T-helper 1 cell treated with Interleukin-12 subunit alpha and Interleukin-12 subunit beta and Interleukin-4 antibody, amounts not matched to agents 30 μg/mL and 1 μg/mL, for 36 hours (primary cell): Measurements from ENCODE around the gene CNTFR.

Experiments
- H3K27ac Mint-ChIP-seq: one replicate; pipeline ENCODE4 v1.8.0; 2021; ENCODE audit warnings: mild to moderate bottlenecking, mixed read lengths
- H3K27me3 Mint-ChIP-seq: one replicate; pipeline ENCODE4 v1.8.0; 2021; ENCODE audit warnings: low read depth, mixed read lengths
- H3K36me3 Mint-ChIP-seq: one replicate; pipeline ENCODE4 v1.8.0; 2021; ENCODE audit warnings: low read depth, mixed read lengths
- H3K4me1 Mint-ChIP-seq: one replicate; pipeline ENCODE4 v1.8.0; 2021; ENCODE audit warnings: low read depth, mixed read lengths
- H3K4me3 Mint-ChIP-seq: one replicate; pipeline ENCODE4 v1.8.0; 2021; ENCODE audit warnings: mild to moderate bottlenecking, moderate library complexity, mixed read lengths
- H3K9me3 Mint-ChIP-seq: one replicate; pipeline ENCODE4 v1.8.0; 2021; ENCODE audit warnings: mixed read lengths

CNTFR gene

GRCh38 chr9:34514401-34514800 lies 75.1 kb downstream of the CNTFR start:
- Mint-ChIP-seq H3K36me3 (no peaks in the 10 kb centered on the region), H3K27me3 (peaks cover 11% of the 10 kb centered on the region), H3K27ac (no peak overlapping the region), H3K4me1 (no peaks in the 10 kb centered on the region), H3K4me3 (no peak overlapping the region), H3K9me3 (no peaks in the 10 kb centered on the region)

GRCh38 chr9:34513567-34514214 lies 75.8 kb downstream of the CNTFR start:
- H3K4me1 Mint-ChIP-seq: no peaks in the 10 kb centered on the region
- peaks cover 7% of the 10 kb centered on the region for H3K27me3 Mint-ChIP-seq
- H3K36me3 Mint-ChIP-seq: no peaks in the 10 kb centered on the region
- no peak overlapping the region for H3K4me3 Mint-ChIP-seq
- H3K27ac Mint-ChIP-seq: no peak overlapping the region
- H3K9me3 Mint-ChIP-seq: no peaks in the 10 kb centered on the region

- H3K4me3 Mint-ChIP-seq: no peak overlapping the region
- H3K27me3 Mint-ChIP-seq: peaks cover 7% of the 10 kb centered on the region
- no peaks in the 10 kb centered on the region for H3K9me3 Mint-ChIP-seq
- H3K4me1 Mint-ChIP-seq: no peaks in the 10 kb centered on the region
- H3K27ac Mint-ChIP-seq: no peak overlapping the region
- no peaks in the 10 kb centered on the region for H3K36me3 Mint-ChIP-seq
Measured at GRCh38 chr9:34512131-34513078, 77.1 kb downstream of the CNTFR start.

GRCh38 chr9:34510497-34511468 lies 78.7 kb downstream of the CNTFR start:
- Mint-ChIP-seq H3K4me1 (no peaks in the 10 kb centered on the region), H3K4me3 (no peak overlapping the region), H3K27me3 (peaks cover 2% of the 10 kb centered on the region), H3K27ac (no peak overlapping the region), H3K36me3 (no peaks in the 10 kb centered on the region), H3K9me3 (no peaks in the 10 kb centered on the region)

GRCh38 chr9:34508951-34509350 lies 80.6 kb downstream of the CNTFR start:
- H3K4me1 Mint-ChIP-seq: no peaks in the 10 kb centered on the region
- H3K4me3 Mint-ChIP-seq: no peak overlapping the region
- H3K27ac Mint-ChIP-seq: no peak overlapping the region
- H3K27me3 Mint-ChIP-seq: no peaks in the 10 kb centered on the region
- H3K36me3 Mint-ChIP-seq: no peaks in the 10 kb centered on the region
- no peaks in the 10 kb centered on the region for H3K9me3 Mint-ChIP-seq

GRCh38 chr9:34508463-34508862 lies 81.1 kb downstream of the CNTFR start:
- Mint-ChIP-seq H3K4me1 (no peaks in the 10 kb centered on the region), H3K4me3 (no peak overlapping the region), H3K27ac (no peak overlapping the region), H3K27me3 (no peaks in the 10 kb centered on the region), H3K9me3 (no peaks in the 10 kb centered on the region), H3K36me3 (no peaks in the 10 kb centered on the region)

GRCh38 chr9:34507966-34508365 lies 81.6 kb downstream of the CNTFR start:
- Mint-ChIP-seq H3K4me3 (no peak overlapping the region), H3K27me3 (no peaks in the 10 kb centered on the region), H3K4me1 (no peaks in the 10 kb centered on the region), H3K27ac (no peak overlapping the region), H3K36me3 (no peaks in the 10 kb centered on the region), H3K9me3 (no peaks in the 10 kb centered on the region)

- Mint-ChIP-seq H3K4me1 (no peaks in the 10 kb centered on the region), H3K36me3 (no peaks in the 10 kb centered on the region), H3K27me3 (no peaks in the 10 kb centered on the region), H3K9me3 (no peaks in the 10 kb centered on the region), H3K4me3 (no peak overlapping the region), H3K27ac (no peak overlapping the region)
Measured at GRCh38 chr9:34507556-34507955, 82.0 kb downstream of the CNTFR start.

- H3K36me3 Mint-ChIP-seq: no peaks in the 10 kb centered on the region
- H3K27me3 Mint-ChIP-seq: no peaks in the 10 kb centered on the region
- no peaks in the 10 kb centered on the region for H3K4me1 Mint-ChIP-seq
- no peak overlapping the region for H3K4me3 Mint-ChIP-seq
- no peaks in the 10 kb centered on the region for H3K9me3 Mint-ChIP-seq
- no peak overlapping the region for H3K27ac Mint-ChIP-seq
Measured at GRCh38 chr9:34506623-34507022, 82.9 kb downstream of the CNTFR start.

GRCh38 chr9:34505370-34506120 lies 84.0 kb downstream of the CNTFR start:
- Mint-ChIP-seq H3K27ac (no peak overlapping the region), H3K4me1 (no peaks in the 10 kb centered on the region), H3K27me3 (no peaks in the 10 kb centered on the region), H3K36me3 (no peaks in the 10 kb centered on the region), H3K4me3 (no peak overlapping the region), H3K9me3 (no peaks in the 10 kb centered on the region)

GRCh38 chr9:34503406-34503805 lies 86.1 kb downstream of the CNTFR start:
- peaks cover 8% of the 10 kb centered on the region for H3K27me3 Mint-ChIP-seq
- H3K9me3 Mint-ChIP-seq: no peaks in the 10 kb centered on the region
- no peak overlapping the region for H3K27ac Mint-ChIP-seq
- no peaks in the 10 kb centered on the region for H3K36me3 Mint-ChIP-seq
- H3K4me1 Mint-ChIP-seq: no peaks in the 10 kb centered on the region
- H3K4me3 Mint-ChIP-seq: no peak overlapping the region

- Mint-ChIP-seq H3K9me3 (no peaks in the 10 kb centered on the region), H3K4me3 (no peak overlapping the region), H3K27ac (no peak overlapping the region), H3K27me3 (peaks cover 9% of the 10 kb centered on the region), H3K36me3 (no peaks in the 10 kb centered on the region), H3K4me1 (no peaks in the 10 kb centered on the region)
Measured at GRCh38 chr9:34502891-34503290, 86.6 kb downstream of the CNTFR start.

GRCh38 chr9:34502471-34502870 lies 87.1 kb downstream of the CNTFR start:
- no peaks in the 10 kb centered on the region for H3K36me3 Mint-ChIP-seq
- H3K9me3 Mint-ChIP-seq: no peaks in the 10 kb centered on the region
- no peak overlapping the region for H3K27ac Mint-ChIP-seq
- no peak overlapping the region for H3K4me3 Mint-ChIP-seq
- peaks cover 13% of the 10 kb centered on the region for H3K27me3 Mint-ChIP-seq
- no peaks in the 10 kb centered on the region for H3K4me1 Mint-ChIP-seq
